Duodenal mucosa (tissue), 2 donors: ENCODE results near the gene ADORA2B.

Source experiments
- H3K27ac ChIP-seq: one replicate; pipeline ENCODE4 v1.7.0; 2013; ENCODE audit warnings: low read depth, low read length
- H3K27me3 ChIP-seq, 2 donors: one replicate each; pipeline ENCODE4 v1.7.0; 2013; ENCODE audit warnings: low read length in 2 of 2, control low read depth in 1 of 2; ENCODE audit not compliant: insufficient read depth in 2 of 2, control insufficient read depth in 1 of 2
- H3K36me3 ChIP-seq, 2 donors: one replicate each; pipeline ENCODE4 v1.7.0; 2013; ENCODE audit warnings: low read length in 2 of 2, control low read depth in 1 of 2; ENCODE audit not compliant: insufficient read depth in 2 of 2, control insufficient read depth in 1 of 2
- H3K4me1 ChIP-seq, 2 donors: one replicate each; pipeline ENCODE4 v1.7.0; 2013; ENCODE audit warnings: low read length in 2 of 2, control low read depth in 1 of 2; ENCODE audit not compliant: insufficient read depth in 2 of 2, control insufficient read depth in 1 of 2
- H3K4me3 ChIP-seq, 2 donors: one replicate each; pipeline ENCODE4 v1.7.0; 2013; ENCODE audit warnings: low read length in 2 of 2, low read depth in 1 of 2
- H3K9ac ChIP-seq, 2 donors: one replicate each; pipeline ENCODE4 v1.7.0; 2013; ENCODE audit warnings: low read length in 2 of 2, low read depth in 1 of 2
- H3K9me3 ChIP-seq, 2 donors: one replicate each; pipeline ENCODE4 v1.7.0; 2013; ENCODE audit warnings: low read length in 2 of 2, control low read depth in 1 of 2; ENCODE audit not compliant: control insufficient read depth in 1 of 2

ADORA2B gene

DNA sequence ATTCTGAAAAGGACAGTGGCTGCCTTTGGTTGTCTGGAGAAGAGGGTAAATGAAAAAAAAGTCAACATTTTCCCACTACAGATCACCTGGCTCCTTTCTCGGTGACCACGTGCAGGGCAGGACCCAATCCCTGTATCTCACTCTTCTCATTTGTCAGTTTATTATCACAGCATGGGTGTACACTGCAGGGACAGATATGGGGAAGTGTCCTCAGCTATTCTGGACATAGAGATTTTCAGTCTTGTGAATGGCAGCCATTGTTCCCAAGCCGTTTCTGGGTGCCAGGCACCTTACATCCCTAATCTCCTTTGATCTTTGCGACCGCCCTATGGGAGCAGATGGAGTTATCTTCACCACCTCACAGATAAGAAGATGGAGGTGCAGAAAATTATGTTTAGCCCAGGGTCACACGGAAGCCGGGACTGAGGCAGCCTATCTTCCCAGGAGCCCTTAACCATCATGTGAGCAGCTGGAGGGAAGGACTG lies 7.2 kb downstream of the ADORA2B start:
- no peak overlapping the region for H3K9ac ChIP-seq
- no peak overlapping the region for H3K27ac ChIP-seq
- no peak overlapping the region for H3K4me3 ChIP-seq
- H3K27me3 ChIP-seq: no peaks in the 10 kb centered on the region
- H3K9me3 ChIP-seq: no peaks in the 10 kb centered on the region
- H3K36me3 ChIP-seq: no peaks in the 10 kb centered on the region
- H3K4me1 ChIP-seq: peaks cover 0 to 3% of the 10 kb centered on the region in 2 donors

DNA sequence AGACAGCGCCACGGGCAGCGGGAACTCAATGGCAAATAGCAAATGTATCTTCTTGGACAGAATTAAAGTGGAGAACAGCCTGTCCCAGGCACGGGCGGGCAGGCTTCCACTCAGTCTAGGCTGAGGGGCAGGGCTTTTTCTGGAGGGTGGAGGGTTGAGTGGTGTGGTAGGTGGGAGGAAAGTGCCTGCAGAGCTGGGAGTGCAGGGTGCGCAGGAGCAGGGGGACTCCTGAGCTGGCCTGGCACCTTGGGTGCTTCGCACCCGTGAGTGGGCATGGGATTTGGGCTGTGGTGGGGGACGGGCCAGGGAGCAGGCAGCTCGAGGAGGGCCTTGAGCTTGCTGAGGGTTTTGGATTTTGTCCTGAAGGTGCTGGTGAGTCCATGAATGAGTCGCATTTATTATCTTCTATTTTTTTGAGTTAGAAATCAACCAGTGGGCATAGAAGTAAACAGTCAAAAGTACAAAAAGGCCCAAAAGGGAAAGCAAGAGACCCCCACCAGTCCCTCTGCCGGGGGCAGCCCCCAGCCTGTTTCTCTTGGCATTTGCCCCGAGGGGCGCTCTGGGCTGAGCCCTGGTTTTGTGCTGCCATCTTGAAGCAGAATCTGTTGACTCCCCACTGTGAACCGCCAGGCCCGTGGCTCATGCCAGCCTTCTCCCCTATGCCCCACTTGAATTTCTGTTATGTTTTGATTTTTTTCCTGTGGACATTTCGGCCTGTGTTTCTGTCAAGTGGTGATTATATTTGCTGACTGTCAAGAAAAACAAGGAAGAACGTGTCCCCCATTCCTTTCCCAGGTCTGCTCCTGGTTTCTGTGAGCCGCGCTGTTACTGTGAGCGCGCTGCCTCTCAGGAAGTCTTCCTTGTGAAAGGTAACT lies 8.2 kb downstream of the ADORA2B start:
- no peaks in the 10 kb centered on the region for H3K9me3 ChIP-seq
- H3K9ac ChIP-seq: no peak overlapping the region
- H3K4me3 ChIP-seq: no peak overlapping the region
- no peak overlapping the region for H3K27ac ChIP-seq
- no peaks in the 10 kb centered on the region for H3K36me3 ChIP-seq
- no peaks in the 10 kb centered on the region for H3K4me1 ChIP-seq
- H3K27me3 ChIP-seq: no peaks in the 10 kb centered on the region

DNA sequence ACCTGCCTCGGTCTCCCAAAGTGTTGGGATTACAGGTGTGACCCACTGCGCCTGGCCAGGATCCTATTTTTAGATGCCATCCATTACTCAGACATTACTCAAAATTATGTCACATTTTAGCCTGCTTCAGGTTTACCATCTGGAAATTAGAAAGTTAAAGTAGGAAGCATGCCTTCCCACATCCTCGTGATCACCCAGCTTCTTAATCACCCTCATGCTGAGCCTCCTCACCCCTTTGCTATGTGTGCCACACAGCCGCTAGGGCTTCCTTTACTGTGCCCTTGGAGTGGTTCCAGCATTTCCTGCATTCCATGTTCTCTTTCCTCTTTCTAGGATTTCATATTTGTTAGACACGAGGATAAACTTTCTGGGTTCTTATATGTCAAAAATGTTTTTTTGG lies 9.3 kb downstream of the ADORA2B start:
- Histone ChIP-seq H3K4me3 (no peak overlapping the region), H3K27me3 (no peaks in the 10 kb centered on the region), H3K36me3 (no peaks in the 10 kb centered on the region), H3K27ac (no peak overlapping the region), H3K4me1 (peaks cover 0 to 7% of the 10 kb centered on the region in 2 donors), H3K9ac (no peak overlapping the region), H3K9me3 (no peaks in the 10 kb centered on the region)

DNA sequence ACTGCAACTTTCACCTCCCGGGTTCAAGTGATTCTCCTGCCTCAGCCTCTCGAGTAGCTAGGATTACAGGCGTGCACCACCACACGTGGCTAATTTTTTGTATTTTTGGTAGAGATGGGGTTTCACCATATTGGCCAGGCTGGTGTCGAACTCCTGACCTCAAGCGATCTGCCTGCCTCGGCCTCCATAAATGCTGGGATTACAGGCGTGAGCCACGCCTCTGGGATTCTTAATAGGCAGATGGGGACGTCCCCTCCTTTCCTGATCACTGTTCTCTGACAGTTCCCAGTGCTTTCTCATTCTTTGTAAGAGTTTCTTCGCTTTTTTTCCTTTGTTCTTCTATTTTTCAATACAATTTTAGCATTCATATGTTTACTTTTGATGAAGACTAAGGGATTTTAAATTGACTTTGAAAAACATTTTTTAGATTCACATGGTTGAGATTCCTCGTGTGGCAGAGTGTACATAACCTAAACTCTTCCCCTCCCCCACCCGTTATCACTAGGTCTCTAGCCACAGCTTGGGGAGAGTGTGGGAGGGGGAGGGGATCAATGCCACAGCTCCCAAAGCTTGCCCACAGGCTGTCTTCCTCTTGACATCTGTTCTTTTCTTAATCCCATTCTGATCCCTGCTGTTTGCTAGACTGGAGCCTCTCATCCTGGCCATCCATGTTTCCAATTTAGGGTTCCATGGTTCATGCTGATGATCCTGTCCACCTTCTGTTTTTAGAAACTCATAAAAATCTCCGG lies 11.0 kb downstream of the ADORA2B start:
- Histone ChIP-seq H3K27ac (no peak overlapping the region), H3K27me3 (no peaks in the 10 kb centered on the region), H3K9ac (no peak overlapping the region), H3K4me1 (peaks cover 0 to 7% of the 10 kb centered on the region in 2 donors), H3K9me3 (no peaks in the 10 kb centered on the region), H3K4me3 (no peak overlapping the region), H3K36me3 (no peaks in the 10 kb centered on the region)

DNA sequence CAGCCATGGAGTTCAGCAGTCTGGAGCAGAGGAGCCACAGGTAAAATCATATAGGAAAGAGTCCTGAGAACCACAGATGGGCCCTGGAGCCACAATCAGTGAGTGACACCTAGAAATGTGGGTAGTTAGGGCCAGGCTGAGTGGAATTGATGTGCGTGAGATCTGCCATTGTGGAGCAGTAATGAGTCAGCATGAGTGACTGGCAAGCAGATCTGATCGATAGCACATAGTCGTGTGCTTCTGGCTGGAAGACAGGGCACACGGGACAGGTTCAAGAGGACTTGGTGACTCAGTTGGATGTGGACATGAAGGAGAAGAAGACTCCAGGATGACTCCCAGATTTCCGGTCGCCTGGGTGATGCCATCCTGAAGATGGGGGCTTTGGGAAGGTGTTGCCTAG lies 12.3 kb downstream of the ADORA2B start:
- Histone ChIP-seq H3K9me3 (no peaks in the 10 kb centered on the region), H3K27ac (no peak overlapping the region), H3K36me3 (no peaks in the 10 kb centered on the region), H3K27me3 (no peaks in the 10 kb centered on the region), H3K4me1 (peaks cover 0 to 7% of the 10 kb centered on the region in 2 donors), H3K4me3 (no peak overlapping the region), H3K9ac (no peak overlapping the region)

DNA sequence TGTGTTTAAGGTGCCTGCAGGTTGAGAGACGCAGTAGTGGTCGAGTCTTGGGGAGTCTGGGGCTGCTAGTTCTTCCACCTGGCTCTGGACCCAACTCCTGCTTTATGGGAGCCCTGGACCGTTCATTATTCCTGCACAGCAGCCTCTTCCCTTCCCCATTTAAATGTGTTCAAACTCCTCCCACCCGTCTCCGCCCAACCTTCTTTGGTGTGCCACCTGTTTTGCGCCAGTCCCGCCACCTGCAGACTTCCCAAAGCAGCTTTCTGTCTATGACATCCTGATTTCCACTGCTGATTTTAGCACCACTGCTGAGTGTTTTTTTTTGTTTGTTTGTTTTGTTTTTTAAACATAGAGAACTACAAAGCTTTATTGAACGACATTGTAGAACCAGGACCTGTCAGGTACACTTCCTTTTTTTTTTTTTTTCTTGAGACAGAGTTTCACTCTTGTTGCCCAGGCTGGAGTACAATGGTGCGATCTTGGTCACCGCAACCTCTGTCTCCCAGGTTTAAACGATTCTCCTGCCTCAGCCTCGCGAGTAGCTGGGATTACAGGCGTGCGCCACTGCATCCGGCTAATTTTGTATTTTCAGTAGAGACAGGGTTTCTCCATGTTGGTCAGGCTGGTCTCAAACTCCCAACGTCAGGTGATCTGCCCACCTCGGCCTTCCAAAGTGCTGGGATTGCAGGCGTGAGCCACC lies 12.8 kb downstream of the ADORA2B start:
- H3K4me1 ChIP-seq: peaks cover 0 to 7% of the 10 kb centered on the region in 2 donors
- no peaks in the 10 kb centered on the region for H3K9me3 ChIP-seq
- H3K36me3 ChIP-seq: no peaks in the 10 kb centered on the region
- no peak overlapping the region for H3K27ac ChIP-seq
- H3K9ac ChIP-seq: no peak overlapping the region
- H3K27me3 ChIP-seq: no peaks in the 10 kb centered on the region
- no peak overlapping the region for H3K4me3 ChIP-seq

DNA sequence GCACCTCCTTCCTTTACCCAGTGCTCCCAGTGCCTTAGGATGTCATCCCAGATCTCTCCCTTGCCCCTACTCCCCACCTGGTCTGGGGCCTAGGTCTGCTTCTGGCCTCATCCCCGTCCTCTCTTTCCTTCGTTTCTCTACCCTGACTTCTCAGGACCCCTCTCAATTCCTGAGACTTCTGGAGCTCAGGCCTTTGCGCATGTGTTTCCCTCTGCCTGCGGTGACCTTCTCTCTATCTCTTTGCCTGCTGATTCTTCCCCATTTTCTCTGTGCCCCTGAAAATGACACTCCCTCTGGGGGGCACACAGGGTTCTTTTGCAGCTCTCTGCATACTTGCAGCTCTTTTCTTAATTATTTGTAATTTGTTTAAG lies 13.5 kb downstream of the ADORA2B start:
- no peaks in the 10 kb centered on the region for H3K27me3 ChIP-seq
- no peaks in the 10 kb centered on the region for H3K9me3 ChIP-seq
- H3K9ac ChIP-seq: no peak overlapping the region
- peaks cover 0 to 7% of the 10 kb centered on the region in 2 donors for H3K4me1 ChIP-seq
- no peak overlapping the region for H3K4me3 ChIP-seq
- H3K27ac ChIP-seq: no peak overlapping the region
- no peaks in the 10 kb centered on the region for H3K36me3 ChIP-seq

DNA sequence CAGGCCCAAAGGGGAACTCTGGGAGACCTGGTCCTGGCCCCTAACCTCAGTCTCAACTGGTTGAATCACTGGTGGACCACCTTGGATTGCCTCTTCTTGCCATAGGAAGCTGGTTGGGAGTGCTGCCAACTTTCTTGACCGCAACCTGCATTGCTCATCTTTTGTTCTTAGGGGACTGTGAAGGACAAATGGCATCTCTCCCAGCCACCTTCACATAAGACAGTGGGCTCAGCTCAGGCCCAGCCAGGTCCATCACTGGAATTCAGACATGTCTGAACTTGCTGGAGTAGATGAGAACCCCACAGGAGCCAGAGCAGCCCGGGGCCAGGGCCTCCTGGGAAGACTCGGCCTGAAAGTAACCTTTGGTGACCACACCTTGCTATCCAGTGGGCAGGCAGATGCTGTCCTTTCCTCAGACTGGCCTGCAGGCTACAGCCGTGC lies 18.8 kb downstream of the ADORA2B start:
- Histone ChIP-seq H3K4me3 (no peak overlapping the region), H3K4me1 (peaks cover 13 to 17% of the 10 kb centered on the region in 2 donors), H3K27me3 (no peaks in the 10 kb centered on the region), H3K27ac (no peak overlapping the region), H3K9me3 (no peaks in the 10 kb centered on the region), H3K9ac (no peak overlapping the region), H3K36me3 (no peaks in the 10 kb centered on the region)

DNA sequence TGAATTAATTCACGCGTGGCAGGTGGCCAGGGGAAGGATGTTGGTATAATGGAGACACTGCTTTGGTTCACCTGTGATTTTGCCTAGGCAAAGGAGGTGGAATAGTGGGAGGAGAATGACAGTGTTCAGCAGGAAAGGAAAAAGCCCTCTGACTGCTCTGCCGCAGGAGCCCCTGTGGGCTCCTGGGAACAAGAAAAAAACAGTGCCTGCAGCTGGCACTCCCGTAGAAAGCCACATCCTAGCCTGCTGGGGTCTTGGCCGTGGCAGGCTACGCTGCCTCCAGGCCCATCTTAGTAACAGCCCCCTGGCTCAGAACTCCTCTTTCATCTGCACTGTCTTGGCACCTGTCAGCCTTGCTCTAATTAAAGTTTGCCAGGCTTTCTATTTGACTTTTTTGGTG lies 20.6 kb downstream of the ADORA2B start:
- Histone ChIP-seq H3K4me1 (peaks cover 12 to 13% of the 10 kb centered on the region in 2 donors), H3K27me3 (no peaks in the 10 kb centered on the region), H3K9ac (no peak overlapping the region), H3K27ac (no peak overlapping the region), H3K36me3 (no peaks in the 10 kb centered on the region), H3K9me3 (no peaks in the 10 kb centered on the region), H3K4me3 (no peak overlapping the region)
